Measurements from ENCODE around the gene GPBAR1. TPM values are rescaled to one million over a fixed set of nuclear protein-coding genes. Genes with fewer than 3 reads are reported as not detected.
A peak's percentile ranks its signal among the peaks of the same experiment; 100 is the strongest.

Gene GPBAR1
- polyA plus RNA-seq, 3 donors, result 26.0 to 181 (median 143) TPM

DNA sequence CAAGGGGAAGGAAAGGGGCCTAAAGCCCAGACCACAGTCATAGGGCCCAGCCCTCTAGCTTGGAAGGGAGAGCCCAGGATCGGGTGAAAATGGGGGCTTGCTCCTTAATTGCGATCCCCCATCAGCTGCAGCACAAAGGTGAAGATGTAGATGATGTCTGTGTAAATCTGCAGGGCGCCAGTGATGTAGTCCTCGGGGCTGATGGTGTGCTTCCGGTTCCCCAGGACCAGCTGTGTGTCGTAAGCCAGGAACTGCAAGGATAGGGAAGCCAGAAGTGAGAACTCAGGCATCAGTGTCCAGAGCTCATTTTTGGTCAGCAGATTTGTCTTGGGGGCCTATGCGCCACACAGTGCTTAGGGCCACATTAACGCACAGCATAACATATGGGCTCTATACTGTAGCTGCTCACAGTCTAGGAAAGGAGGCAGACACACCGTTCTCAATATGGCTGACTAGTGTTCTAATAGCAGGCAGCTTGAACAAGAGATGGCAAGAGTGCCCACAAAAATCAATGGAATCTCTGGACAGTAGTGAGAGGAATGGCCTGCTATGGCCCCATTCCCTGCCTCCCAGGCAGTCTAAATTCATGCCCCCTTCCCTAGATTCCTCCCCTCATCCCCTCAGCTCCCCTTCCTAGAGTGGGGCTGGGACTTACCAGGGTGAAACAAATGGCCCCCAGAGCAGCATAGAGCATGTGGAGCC is 14.7 kb downstream of the GPBAR1 start:
- Mint-ChIP-seq H3K36me3 (peaks cover 67 to 76% of the 10 kb centered on the region in 2 donors), H3K4me1 (peaks cover 44% of the 10 kb centered on the region), H3K27me3 (ENCODE audit: low read depth in 3 of 3) (peaks cover 0 to 3% (median 0%) of the 10 kb centered on the region in 3 donors), H3K9me3 (peaks cover 0 to 1% (median 0%) of the 10 kb centered on the region in 7 donors), H3K27ac (peak overlapping the region; percentile 32 to 84 (median 59)), H3K4me3 (no peak overlapping the region)
- H2AFZ ChIP-seq (ENCODE audit: insufficient read depth, low read depth, low read length, poor library complexity, severe bottlenecking), result no peak overlapping the region
- TF ChIP-seq, protein P1, sequence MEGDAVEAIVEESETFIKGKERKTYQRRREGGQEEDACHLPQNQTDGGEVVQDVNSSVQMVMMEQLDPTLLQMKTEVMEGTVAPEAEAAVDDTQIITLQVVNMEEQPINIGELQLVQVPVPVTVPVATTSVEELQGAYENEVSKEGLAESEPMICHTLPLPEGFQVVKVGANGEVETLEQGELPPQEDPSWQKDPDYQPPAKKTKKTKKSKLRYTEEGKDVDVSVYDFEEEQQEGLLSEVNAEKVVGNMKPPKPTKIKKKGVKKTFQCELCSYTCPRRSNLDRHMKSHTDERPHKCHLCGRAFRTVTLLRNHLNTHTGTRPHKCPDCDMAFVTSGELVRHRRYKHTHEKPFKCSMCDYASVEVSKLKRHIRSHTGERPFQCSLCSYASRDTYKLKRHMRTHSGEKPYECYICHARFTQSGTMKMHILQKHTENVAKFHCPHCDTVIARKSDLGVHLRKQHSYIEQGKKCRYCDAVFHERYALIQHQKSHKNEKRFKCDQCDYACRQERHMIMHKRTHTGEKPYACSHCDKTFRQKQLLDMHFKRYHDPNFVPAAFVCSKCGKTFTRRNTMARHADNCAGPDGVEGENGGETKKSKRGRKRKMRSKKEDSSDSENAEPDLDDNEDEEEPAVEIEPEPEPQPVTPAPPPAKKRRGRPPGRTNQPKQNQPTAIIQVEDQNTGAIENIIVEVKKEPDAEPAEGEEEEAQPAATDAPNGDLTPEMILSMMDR (IDR thresholded peaks at IDR 0.05), result no peak
- intact Hi-C loops (cut with micrococcal nuclease), result loop anchor here (10.0 kb wide), 2 partner anchors 189 to 289 kb away; partner anchors contain the start of genes CNOT9 (in 1 of the 2) and USP37 (in 1 of the 2)
- peaks cover 71 to 75% of the 10 kb centered on the region in 2 donors for H3K36me3 ChIP-seq (replicated peaks in 1 of 2; ENCODE audit: control insufficient read depth in 1 of 2, insufficient read depth in 2 of 2, low read length in 2 of 2)
- no peak overlapping the region for H3K4me2 ChIP-seq (replicated peaks; ENCODE audit: extremely low read depth, low read length, poor library complexity, severe bottlenecking)
- peak overlapping the region; percentile 31 to 65 for H3K27ac ChIP-seq (ENCODE audit: low read depth in 1 of 2, low read length in 2 of 2)
- peak in 2 of 3 donors; percentile 51 to 69 for DNase-seq
- no peaks in the 10 kb centered on the region for H3K27me3 ChIP-seq (ENCODE audit: control insufficient read depth in 2 of 2, insufficient read depth in 2 of 2, low read length in 2 of 2)
- H3K79me2 ChIP-seq (ENCODE audit: insufficient read depth, low read length), result peaks cover 73% of the 10 kb centered on the region
- H3K4me3 ChIP-seq (replicated peaks in 1 of 3; ENCODE audit: low read depth in 2 of 3, low read length in 3 of 3), result no peak overlapping the region
- no peak overlapping the region for H3K9ac ChIP-seq (ENCODE audit: insufficient read depth, low read length, poor library complexity, severe bottlenecking)
- H3K4me1 ChIP-seq (ENCODE audit: control insufficient read depth in 1 of 2, insufficient read depth in 2 of 2, low read length in 2 of 2), result peaks cover 36 to 45% of the 10 kb centered on the region in 2 donors
- H3K9me3 ChIP-seq (replicated peaks in 1 of 2; ENCODE audit: control insufficient read depth in 1 of 2, insufficient read depth in 1 of 2, low read length in 2 of 2), result no peaks in the 10 kb centered on the region
- 63% methylated on average over 7 of the region's 9 CpGs for WGBS (ENCODE audit: insufficient coverage)
- peaks cover 92% of the 10 kb centered on the region for H4K20me1 ChIP-seq (ENCODE audit: insufficient read depth, low read length)

DNA sequence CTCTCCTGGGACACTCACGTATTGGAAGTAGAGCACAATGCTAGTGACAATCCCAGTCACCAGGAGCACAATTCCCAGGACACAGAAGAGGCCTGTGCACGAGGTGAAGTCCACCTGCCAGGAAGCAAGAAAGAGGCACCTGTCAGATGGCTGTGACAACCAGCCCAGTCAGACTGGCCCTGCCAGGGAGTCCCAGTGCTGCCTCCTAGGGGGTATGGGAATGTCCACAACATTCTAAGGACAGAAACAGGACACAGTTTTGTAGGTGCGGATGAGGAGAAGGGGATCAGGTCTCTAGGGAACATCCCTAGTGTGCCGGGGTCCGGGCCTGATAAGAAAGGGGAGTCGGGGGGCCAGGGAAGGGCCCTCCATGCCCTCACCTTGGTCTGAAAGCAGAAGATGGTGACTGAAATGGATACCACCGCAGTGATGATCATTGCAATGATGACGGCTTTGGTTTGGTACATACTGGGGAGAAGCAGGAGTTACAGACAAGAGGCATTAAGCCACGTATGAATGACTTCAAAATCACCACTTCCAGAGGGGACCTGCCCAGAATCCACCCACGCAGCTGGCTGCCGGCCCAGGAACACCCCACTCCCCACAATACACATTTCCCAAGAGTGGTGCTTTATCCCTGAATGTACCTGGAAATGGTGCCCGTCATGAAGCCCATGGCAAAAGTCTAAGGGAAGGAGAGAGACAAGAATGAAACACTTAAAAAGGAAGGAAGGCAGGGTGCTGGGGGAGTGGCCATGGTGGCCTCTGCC is 16.4 kb downstream of the GPBAR1 start:
- DNase-seq, result no peak
- TF ChIP-seq, protein P1 (IDR thresholded peaks at IDR 0.05), result no peak
- Histone ChIP-seq H3K9ac (ENCODE audit: insufficient read depth, low read length, poor library complexity, severe bottlenecking) (no peak overlapping the region), H2AFZ (ENCODE audit: insufficient read depth, low read depth, low read length, poor library complexity, severe bottlenecking) (no peak overlapping the region), H3K27ac (ENCODE audit: low read depth in 1 of 2, low read length in 2 of 2) (peak overlapping the region in 1 of 2 donors; percentile 65), H3K79me2 (ENCODE audit: insufficient read depth, low read length) (peaks cover 68% of the 10 kb centered on the region), H3K27me3 (ENCODE audit: control insufficient read depth in 2 of 2, insufficient read depth in 2 of 2, low read length in 2 of 2) (no peaks in the 10 kb centered on the region), H3K36me3 (replicated peaks in 1 of 2; ENCODE audit: control insufficient read depth in 1 of 2, insufficient read depth in 2 of 2, low read length in 2 of 2) (peaks cover 86 to 91% of the 10 kb centered on the region in 2 donors), H4K20me1 (ENCODE audit: insufficient read depth, low read length) (peaks cover 99% of the 10 kb centered on the region), H3K4me2 (replicated peaks; ENCODE audit: extremely low read depth, low read length, poor library complexity, severe bottlenecking) (no peak overlapping the region), H3K4me3 (replicated peaks in 1 of 3; ENCODE audit: low read depth in 2 of 3, low read length in 3 of 3) (no peak overlapping the region), H3K4me1 (ENCODE audit: control insufficient read depth in 1 of 2, insufficient read depth in 2 of 2, low read length in 2 of 2) (peaks cover 19 to 30% of the 10 kb centered on the region in 2 donors), H3K9me3 (replicated peaks in 1 of 2; ENCODE audit: control insufficient read depth in 1 of 2, insufficient read depth in 1 of 2, low read length in 2 of 2) (no peaks in the 10 kb centered on the region)
- intact Hi-C loops (cut with micrococcal nuclease), result loop anchor here (10.0 kb wide), 2 partner anchors 188 to 288 kb away; partner anchors contain the start of genes CNOT9 (in 1 of the 2) and USP37 (in 1 of the 2)
- 90% methylated on average over 10 of the region's 12 CpGs for WGBS (ENCODE audit: insufficient coverage)
- no peaks in the 10 kb centered on the region for H3K27me3 Mint-ChIP-seq (ENCODE audit: low read depth in 3 of 3)
- peaks cover 76 to 92% of the 10 kb centered on the region in 2 donors for H3K36me3 Mint-ChIP-seq
- no peak overlapping the region for H3K4me3 Mint-ChIP-seq
- peaks cover 0 to 1% (median 0%) of the 10 kb centered on the region in 7 donors for H3K9me3 Mint-ChIP-seq
- peak overlapping the region; percentile 42 to 82 (median 54) for H3K27ac Mint-ChIP-seq
- peaks cover 28% of the 10 kb centered on the region for H3K4me1 Mint-ChIP-seq
